ENCODE measurements around the gene DAB2IP. TPM values are rescaled to one million over a fixed set of nuclear protein-coding genes. Genes with fewer than 3 reads are reported as not detected.

DAB2IP gene
- total and polyA plus RNA-seq, 2 donors (not counting 1 experiment from before 2014, with no cell fraction given): 14.6 to 16.5 TPM

DNA sequence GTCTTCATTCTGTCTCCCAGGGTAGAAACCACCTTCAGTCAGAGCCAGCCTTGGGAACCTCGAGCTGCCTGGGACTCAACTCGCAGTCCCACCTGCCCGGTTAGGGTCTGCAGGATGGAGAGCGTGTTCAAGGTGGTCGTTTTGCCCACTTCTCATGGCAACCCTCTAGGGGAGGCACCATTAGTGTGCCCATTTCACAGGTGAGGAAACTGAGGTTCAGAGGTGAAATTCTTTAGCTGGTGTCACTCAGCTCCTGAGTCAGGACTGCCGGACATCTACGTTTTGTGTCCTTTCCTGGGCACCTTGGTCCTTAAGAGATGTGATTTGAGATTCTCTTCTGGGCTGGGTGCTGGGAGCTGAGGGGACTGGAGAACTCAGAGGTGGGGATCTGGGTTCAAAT, 30.0 kb downstream of the DAB2IP start:
- Histone ChIP-seq H3K27ac (ENCODE audit: insufficient read depth, low read length) (no peak overlapping the region), H3K9me3 (ENCODE audit: control insufficient read depth, insufficient read depth, low read depth, low read length) (no peaks in the 10 kb centered on the region), H3K4me2 (ENCODE audit: extremely low read depth, insufficient read depth, low read length) (no peak overlapping the region), H3K9ac (ENCODE audit: insufficient read depth, low read length) (no peak overlapping the region), H3K4me1 (ENCODE audit: control insufficient read depth, extremely low read depth, insufficient read depth, low read length) (no peaks in the 10 kb centered on the region), H3K27me3 (ENCODE audit: control insufficient read depth, insufficient read depth, low read length) (no peaks in the 10 kb centered on the region), H2AFZ (ENCODE audit: low read length) (no peak overlapping the region), H4K20me1 (ENCODE audit: control insufficient read depth, extremely low read depth, insufficient read depth, low read length) (no peaks in the 10 kb centered on the region), H3K36me3 (ENCODE audit: control insufficient read depth, insufficient read depth, low read length) (no peaks in the 10 kb centered on the region), H3K79me2 (ENCODE audit: control insufficient read depth, insufficient read depth, low read length) (no peaks in the 10 kb centered on the region), H3K4me3 (replicated peaks in 1 of 4; ENCODE audit: control extremely low read depth in 1 of 4, insufficient read depth in 1 of 4, low read depth in 3 of 4, low read length in 4 of 4) (no peak overlapping the region)
- TF ChIP-seq, protein P1, sequence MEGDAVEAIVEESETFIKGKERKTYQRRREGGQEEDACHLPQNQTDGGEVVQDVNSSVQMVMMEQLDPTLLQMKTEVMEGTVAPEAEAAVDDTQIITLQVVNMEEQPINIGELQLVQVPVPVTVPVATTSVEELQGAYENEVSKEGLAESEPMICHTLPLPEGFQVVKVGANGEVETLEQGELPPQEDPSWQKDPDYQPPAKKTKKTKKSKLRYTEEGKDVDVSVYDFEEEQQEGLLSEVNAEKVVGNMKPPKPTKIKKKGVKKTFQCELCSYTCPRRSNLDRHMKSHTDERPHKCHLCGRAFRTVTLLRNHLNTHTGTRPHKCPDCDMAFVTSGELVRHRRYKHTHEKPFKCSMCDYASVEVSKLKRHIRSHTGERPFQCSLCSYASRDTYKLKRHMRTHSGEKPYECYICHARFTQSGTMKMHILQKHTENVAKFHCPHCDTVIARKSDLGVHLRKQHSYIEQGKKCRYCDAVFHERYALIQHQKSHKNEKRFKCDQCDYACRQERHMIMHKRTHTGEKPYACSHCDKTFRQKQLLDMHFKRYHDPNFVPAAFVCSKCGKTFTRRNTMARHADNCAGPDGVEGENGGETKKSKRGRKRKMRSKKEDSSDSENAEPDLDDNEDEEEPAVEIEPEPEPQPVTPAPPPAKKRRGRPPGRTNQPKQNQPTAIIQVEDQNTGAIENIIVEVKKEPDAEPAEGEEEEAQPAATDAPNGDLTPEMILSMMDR (conservative IDR thresholded peaks at IDR 0.05 in 1 of 2, IDR thresholded peaks at IDR 0.05 in 1 of 2; ENCODE audit: low read depth in 1 of 2, low read length in 2 of 2): no peak
- no peak for TF ChIP-seq EZH2 (IDR thresholded peaks at IDR 0.05; ENCODE audit: low read length, missing control alignments)
- no peak for DNase-seq (ENCODE audit: low read depth in 2 of 2)

DNA sequence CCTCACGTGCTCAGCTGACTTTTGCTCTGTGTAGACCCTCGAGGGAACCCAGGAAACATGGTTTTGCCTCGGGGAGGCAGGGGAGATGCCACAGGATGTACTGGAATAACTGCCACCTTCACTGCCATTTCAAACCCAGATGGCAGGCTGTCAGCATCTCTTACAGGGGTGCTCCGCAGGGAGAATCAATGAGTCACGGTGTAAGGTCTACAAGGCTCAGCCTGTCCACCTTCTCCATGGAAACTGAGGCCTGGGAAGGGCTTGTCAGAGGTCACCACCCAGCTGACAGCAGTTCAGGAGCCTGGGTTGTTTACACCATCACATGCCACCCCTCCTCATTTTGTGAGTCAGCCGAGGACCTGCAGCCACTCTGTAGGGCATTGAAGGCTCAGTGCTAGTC, 30.8 kb downstream of the DAB2IP start:
- Histone ChIP-seq H3K4me2 (ENCODE audit: extremely low read depth, insufficient read depth, low read length) (no peak overlapping the region), H3K27me3 (ENCODE audit: control insufficient read depth, insufficient read depth, low read length) (no peaks in the 10 kb centered on the region), H3K36me3 (ENCODE audit: control insufficient read depth, insufficient read depth, low read length) (no peaks in the 10 kb centered on the region), H4K20me1 (ENCODE audit: control insufficient read depth, extremely low read depth, insufficient read depth, low read length) (no peaks in the 10 kb centered on the region), H3K4me1 (ENCODE audit: control insufficient read depth, extremely low read depth, insufficient read depth, low read length) (no peaks in the 10 kb centered on the region), H2AFZ (ENCODE audit: low read length) (no peak overlapping the region), H3K79me2 (ENCODE audit: control insufficient read depth, insufficient read depth, low read length) (no peaks in the 10 kb centered on the region), H3K27ac (ENCODE audit: insufficient read depth, low read length) (no peak overlapping the region), H3K4me3 (replicated peaks in 1 of 4; ENCODE audit: control extremely low read depth in 1 of 4, insufficient read depth in 1 of 4, low read depth in 3 of 4, low read length in 4 of 4) (no peak overlapping the region), H3K9me3 (ENCODE audit: control insufficient read depth, insufficient read depth, low read depth, low read length) (no peaks in the 10 kb centered on the region), H3K9ac (ENCODE audit: insufficient read depth, low read length) (no peak overlapping the region)
- no peak for DNase-seq (ENCODE audit: low read depth in 2 of 2)
- TF ChIP-seq, protein P1 (conservative IDR thresholded peaks at IDR 0.05 in 1 of 2, IDR thresholded peaks at IDR 0.05 in 1 of 2; ENCODE audit: low read depth in 1 of 2, low read length in 2 of 2): no peak
- TF ChIP-seq EZH2 (IDR thresholded peaks at IDR 0.05; ENCODE audit: low read length, missing control alignments): no peak

DNA sequence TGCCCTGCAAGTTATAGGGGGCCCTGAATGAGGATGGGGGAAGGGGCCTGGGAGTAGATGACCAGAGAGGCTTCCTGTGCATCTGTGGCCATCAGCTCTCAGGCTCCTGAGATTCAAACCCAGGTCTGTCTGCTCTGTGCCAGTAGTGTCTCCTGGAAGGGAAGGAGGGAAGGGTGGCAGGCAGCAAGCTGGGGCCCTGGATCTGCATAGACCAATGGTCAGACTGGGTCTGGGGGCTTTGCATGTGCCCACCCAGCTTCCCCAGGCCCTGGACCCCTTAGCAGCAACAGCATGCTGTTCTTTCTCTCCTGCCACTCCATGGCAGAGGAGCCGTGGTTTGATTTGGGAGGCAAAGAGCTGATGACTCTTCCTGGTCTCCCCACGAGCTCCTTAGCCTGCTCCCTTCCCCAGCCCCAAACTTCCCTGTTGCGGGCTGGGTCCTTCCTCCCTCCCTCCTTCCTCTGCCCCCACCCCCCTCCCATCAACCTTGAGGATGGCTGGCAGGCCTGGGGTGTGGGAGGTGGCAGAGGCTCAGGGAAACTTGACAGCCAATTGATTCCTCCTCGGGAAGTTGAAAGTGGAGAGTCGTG, 31.6 kb downstream of the DAB2IP start:
- Histone ChIP-seq H4K20me1 (ENCODE audit: control insufficient read depth, extremely low read depth, insufficient read depth, low read length) (no peaks in the 10 kb centered on the region), H3K4me3 (replicated peaks in 1 of 4; ENCODE audit: control extremely low read depth in 1 of 4, insufficient read depth in 1 of 4, low read depth in 3 of 4, low read length in 4 of 4) (no peak overlapping the region), H3K36me3 (ENCODE audit: control insufficient read depth, insufficient read depth, low read length) (no peaks in the 10 kb centered on the region), H3K4me2 (ENCODE audit: extremely low read depth, insufficient read depth, low read length) (no peak overlapping the region), H3K4me1 (ENCODE audit: control insufficient read depth, extremely low read depth, insufficient read depth, low read length) (no peaks in the 10 kb centered on the region), H3K27me3 (ENCODE audit: control insufficient read depth, insufficient read depth, low read length) (no peaks in the 10 kb centered on the region), H3K9me3 (ENCODE audit: control insufficient read depth, insufficient read depth, low read depth, low read length) (no peaks in the 10 kb centered on the region), H2AFZ (ENCODE audit: low read length) (no peak overlapping the region), H3K79me2 (ENCODE audit: control insufficient read depth, insufficient read depth, low read length) (no peaks in the 10 kb centered on the region), H3K9ac (ENCODE audit: insufficient read depth, low read length) (no peak overlapping the region), H3K27ac (ENCODE audit: insufficient read depth, low read length) (no peak overlapping the region)
- DNase-seq (ENCODE audit: low read depth in 2 of 2): no peak
- TF ChIP-seq, protein P1 (conservative IDR thresholded peaks at IDR 0.05 in 1 of 2, IDR thresholded peaks at IDR 0.05 in 1 of 2; ENCODE audit: low read depth in 1 of 2, low read length in 2 of 2): no peak
- no peak for TF ChIP-seq EZH2 (IDR thresholded peaks at IDR 0.05; ENCODE audit: low read length, missing control alignments)
